ENCODE results near the gene GPR176.

GPR176 gene

DNA sequence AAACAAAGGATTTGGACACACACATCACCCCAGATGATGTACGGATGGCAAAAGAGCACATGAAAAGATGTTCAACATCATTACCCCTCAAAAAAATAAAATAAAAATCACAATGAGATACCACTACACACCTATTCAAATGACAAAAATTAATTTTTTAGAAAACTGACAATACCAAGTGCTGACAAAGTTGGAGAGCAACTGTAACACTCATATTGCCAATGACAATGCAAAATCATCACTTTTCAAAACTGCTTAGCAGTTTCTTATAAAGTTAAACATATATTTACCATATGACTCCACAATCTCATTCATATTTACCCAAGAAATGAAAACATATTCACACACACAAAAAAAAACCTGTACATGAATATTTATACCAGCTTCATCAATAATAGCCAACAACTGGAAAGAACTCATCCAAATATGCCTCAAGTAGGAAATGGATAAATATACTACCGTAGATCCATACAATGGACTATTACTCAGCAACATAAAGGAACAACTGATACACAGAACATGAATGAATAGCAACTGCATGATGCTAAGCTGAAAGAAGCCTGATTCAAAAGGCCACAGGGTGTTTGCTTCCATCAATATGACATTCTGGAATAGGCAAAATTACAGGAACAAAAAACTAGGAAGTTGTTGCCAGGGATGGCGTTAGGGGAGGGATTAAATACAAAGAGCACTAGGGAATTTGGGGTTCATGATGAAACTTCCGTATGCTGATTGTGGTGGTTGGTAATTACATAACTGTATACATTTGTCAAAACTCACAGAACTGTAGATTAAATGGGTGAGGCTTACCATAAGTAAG is 138.7 kb downstream of the GPR176 start:
- ATAC-seq = no peak

DNA sequence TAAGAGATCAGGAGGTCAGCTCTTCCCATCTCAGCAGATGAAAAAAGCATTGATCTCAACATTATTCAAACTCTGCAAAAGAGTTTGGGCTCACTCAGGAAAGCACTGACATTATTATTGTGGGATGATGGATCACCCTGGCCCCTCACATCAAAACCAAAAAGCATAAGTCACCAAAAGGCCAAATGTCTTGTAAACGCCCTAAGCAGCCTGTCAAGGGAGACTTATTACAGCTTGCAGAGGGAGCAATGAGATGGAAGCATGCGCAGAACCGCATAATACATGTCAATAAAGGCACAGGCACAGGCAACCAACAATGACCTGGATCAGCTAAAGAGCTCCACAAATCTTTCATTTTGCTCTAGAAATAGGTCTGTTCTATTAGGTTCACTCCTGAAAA is 142.0 kb downstream of the GPR176 start:
- no peak for ATAC-seq

DNA sequence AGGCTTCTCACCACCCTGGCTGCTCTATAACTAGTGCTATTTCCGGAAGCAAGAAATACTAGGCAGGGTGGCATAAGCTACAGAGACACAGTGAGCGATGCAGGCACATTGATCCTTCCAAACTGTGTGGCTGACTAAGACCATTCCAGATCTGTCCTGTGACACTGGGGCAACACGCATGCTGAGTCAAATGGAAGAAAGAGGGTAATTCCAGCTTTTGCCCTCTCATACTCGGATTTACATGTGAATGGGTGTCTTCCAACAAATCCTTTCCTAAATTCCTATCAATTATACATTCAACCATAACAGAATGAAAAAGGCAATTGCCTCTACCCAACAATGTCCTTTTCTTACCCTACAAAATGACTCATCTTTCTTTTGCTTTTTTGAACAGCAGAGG is 142.6 kb downstream of the GPR176 start:
- ATAC-seq = no peak

DNA sequence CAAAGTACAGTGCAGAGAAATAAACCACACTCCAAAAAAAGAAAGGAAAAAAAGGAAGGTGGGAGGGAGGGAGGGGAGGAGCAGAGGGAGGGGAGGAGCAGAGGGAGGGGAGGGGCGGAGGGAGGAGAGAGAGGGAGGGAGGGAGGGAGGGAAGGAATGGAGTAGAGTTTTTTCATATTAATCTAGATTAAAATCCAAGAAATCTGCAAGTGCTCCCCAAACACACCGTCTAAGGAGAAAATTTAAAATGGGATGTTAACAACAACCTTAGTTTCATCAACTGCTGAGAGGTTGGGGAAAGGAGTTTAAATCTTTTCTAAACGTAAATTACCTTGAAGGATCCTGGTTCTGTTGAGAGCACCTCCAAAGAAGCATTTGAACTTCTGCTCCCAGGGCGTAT is 144.0 kb downstream of the GPR176 start:
- no peak for ATAC-seq

DNA sequence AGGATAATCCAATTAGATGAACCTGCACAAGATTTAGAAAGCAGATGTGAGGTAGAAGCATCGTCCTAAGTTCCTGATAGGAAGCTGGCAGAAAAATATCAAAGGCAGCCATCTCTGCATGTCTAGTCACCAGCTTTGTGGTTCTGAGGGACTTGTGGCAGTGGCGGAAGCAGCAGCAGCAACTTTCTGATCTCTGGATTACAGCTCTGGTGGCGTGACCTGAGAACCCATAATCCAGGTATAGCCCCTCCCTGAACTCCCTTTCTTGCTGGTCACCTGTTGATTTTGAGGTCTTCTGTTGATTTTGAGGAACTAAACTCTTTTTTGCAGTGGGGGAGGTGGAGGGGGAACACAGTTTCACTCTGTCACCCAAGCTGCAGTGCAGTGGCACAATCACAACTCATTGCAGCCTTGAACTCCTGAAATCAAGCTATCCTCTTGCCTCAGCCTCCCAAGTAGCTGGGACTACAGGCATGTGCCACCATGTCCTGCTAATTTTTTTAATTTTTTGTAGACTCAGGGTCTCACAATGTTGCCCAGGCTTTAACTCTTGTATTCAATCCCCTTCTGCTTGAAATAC is 145.3 kb downstream of the GPR176 start:
- ATAC-seq = peak in 1 of 2 donors; percentile 43

DNA sequence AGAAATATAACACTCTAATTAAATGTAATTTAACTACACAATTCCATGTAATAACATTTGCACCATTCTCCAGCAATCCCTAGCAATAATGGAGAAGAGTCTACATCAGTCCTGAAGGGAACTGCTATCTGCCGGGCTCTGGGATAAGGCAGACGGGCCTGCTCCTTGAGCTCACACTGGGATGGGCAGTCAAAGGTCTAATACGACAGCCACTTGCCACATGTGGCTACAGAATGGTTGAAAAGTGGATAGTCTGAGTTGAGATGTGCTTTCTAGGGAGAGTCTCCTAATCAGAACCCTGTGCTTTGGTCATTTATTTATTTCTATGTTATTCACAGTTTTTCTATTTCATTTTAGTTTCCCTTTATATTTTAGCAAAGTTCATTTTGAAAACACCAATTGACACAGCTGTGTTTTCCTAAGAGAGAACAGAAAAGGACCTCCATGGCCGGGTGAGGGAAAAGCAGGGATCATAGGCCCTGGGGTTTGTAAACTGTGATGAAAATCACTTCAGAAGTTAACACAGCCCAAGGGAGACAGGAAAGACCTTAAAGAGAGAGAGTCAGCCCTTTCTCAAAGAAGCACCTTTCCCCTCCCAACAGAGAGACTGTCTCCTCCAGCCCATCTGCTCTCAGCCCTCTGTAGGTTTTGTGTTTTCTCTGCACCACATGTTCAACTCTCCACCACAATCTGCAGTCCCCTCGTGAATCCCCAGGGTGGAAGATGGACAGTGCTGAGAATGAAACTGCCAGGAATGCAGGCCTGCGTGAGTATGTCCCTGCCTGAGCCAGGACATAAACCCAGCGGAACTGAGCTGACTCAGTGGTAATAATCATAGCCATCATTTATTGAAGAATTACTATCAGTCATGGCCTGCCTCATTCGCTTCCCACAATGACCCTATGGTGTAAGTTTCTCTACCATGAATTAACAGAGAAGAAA is 149.0 kb downstream of the GPR176 start:
- no peak for ATAC-seq

DNA sequence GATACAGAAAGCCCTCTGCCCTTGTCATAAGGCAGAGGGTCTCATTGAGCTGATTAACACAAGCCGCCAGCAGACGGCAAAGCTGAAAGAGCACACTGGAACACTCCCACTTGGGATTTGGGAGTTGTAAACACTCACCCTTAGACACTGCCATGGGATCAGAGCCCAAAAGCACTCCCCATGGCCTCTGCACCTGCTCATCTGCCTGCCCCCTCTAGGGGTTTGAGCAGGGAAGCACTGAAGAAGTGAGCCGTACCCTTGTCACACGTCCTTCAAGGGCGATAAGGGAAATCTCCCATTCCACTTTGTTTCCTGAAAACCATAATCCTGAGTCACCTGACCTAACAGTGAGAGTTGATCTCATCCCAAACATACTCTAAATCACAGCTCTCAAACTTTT is 152.1 kb downstream of the GPR176 start:
- ATAC-seq = no peak

DNA sequence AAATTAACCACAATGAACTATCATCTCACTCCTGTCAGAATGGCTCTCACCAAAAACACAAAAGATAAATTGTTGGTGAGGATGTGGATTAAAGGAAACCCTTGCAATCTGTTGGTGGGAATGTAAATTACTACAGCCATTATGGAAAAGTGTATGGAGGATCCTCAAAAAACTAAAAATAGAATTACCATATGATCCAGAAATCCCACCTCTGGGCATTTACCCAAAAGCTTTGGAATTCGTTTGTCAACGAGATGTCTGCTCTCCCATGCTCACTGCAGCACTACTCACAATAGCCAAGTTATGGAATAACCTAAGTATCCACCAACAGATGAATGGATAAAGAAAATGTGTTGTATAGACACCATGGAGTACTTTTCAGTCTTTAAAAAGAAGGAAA is 159.1 kb downstream of the GPR176 start:
- ATAC-seq = no peak

DNA sequence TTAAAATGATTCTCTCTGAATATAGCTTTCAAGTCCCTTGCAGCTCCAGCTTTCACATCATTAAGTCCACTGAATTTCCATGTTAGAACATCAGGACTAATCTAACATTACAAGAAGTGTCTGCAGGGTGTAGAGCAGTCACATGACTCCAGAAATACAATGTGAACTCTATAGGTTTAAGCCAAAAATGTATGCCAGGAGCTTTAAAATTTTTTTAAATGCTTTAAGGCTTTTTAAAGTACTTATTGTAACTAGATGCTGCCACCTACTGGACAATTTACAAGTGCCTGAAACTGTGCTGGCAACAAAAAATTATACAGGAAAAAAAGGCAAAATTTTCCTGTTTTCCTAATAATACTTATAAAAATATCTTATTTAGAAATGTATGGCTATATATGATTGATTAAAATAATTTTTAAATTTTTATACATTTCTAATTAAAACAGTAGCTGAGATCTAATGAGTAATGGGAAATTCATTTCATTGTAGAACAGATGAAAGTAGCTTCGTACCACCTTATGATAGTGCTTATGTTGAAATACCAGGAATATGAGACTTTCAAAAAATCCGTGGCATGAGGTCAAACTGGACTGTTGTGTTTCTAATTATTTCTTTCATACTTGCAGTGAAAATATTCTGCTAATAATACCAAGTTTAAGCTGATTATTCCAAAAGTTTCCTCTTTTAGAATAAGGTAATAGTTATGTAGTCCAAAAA is 163.1 kb downstream of the GPR176 start:
- ATAC-seq = no peak

DNA sequence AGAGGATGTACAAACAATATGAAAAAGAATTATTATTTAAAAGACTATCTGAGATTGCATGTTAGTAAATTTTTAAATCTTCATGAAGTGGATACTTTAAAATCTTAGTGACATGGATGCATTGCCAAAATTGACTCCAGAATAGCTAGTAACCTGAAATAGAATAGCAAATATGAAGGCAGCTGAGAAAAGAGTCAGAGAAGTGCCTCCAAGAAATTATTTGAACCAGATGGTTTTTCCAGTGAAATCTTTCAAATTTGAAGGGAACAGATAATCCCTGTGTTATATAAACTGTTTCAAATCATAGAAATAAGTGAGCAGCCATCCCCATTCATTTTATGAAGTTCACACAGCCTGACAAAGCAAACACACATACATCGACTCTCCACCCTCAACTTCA is 167.1 kb downstream of the GPR176 start:
- ATAC-seq = no peak

DNA sequence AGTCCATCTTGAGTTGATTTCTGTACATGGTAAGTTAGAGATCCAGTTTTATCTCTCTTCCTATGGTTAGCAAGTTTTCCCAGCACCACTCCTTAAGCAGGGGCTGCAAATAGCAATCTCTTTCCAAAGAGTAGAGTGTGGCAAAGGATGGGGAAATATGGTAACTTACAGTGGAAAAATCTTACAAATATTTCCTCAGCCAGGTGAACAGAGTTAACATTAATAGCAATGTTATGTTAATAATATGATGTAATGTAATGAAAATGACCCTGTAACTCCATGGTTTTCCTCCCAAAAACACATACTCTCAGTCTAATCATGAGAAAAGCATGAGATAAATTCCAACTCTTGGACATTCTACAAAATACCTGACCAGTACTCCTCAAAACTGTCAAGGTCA is 167.8 kb downstream of the GPR176 start:
- ATAC-seq = no peak
